Bronchial epithelial cell (primary cell): Measurements from ENCODE around the gene DMBT1. TPM values are rescaled to one million over a fixed set of nuclear protein-coding genes. Genes with fewer than 3 reads are reported as not detected.

ENCODE experiments used
- DNase-seq: peaks from one replicate; pipeline ENCODE4 v3.0.0-alpha.2; 2010; ENCODE audit warnings: low read depth
- FAIRE-seq: peaks from 2 replicates; lab custom pipeline; 2011; peaks lifted over from hg19 to GRCh38; lab: Jason Lieb, UNC
- H3K27me3 ChIP-seq: 2 replicates; pipeline ENCODE4 v1.5.1; 2011; ENCODE audit warnings: low read length; ENCODE audit not compliant: control insufficient read depth, insufficient read depth
- H3K36me3 ChIP-seq: 2 replicates; pipeline ENCODE4 v1.5.1; 2011; ENCODE audit warnings: low read length; ENCODE audit not compliant: control insufficient read depth, insufficient read depth
- H3K4me3 ChIP-seq: 2 replicates; pipeline ENCODE4 v1.5.1; 2011; ENCODE audit warnings: mild to moderate bottlenecking, low read depth, low read length, control low read depth
- total RNA-seq: library from RNA; depleted of rRNA; stranded (reverse); fragments of >200 nt; gene quantifications from 2 replicates; pipeline ENCODE4 v1.2.1, GENCODE V29; 2014
- TF ChIP-seq, protein P1 (sequence below): IDR thresholded peaks from 2 replicates; pipeline ENCODE4 v1.5.1; 2011; ENCODE audit warnings: mild to moderate bottlenecking, moderate library complexity, low read length, control low read depth, inconsistent platforms; ENCODE audit not compliant: insufficient read depth, severe bottlenecking

DMBT1 gene
- total RNA-seq, 1 donor from 2014 or later: not detected

DNA sequence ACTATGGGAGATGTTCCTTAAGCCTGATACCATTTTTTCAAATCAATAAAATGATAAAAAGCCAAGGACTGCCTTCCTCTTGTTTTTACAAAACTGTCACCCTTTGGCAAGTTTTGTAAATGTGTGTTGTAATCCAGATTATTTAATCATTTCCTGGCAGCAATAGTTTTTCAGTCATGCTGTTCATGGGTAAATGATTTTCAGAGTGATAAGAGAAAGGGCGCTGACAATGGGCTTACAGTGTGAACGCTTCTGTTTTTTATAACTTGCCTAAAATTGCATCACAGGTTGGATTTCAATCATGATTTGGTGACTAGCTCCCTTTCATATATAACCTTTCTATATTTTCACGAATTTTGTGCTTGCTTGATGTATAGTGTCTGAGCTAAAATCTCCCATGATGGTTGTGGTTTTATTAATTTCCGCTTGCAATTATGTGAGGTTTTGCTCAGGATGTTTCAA, 19.0 kb upstream of the DMBT1 start:
- H3K27me3 ChIP-seq: peaks cover 11% of the 10 kb centered on the region
- DNase-seq (peak; percentile 37), FAIRE-seq (no peak)
- TF ChIP-seq, protein P1, sequence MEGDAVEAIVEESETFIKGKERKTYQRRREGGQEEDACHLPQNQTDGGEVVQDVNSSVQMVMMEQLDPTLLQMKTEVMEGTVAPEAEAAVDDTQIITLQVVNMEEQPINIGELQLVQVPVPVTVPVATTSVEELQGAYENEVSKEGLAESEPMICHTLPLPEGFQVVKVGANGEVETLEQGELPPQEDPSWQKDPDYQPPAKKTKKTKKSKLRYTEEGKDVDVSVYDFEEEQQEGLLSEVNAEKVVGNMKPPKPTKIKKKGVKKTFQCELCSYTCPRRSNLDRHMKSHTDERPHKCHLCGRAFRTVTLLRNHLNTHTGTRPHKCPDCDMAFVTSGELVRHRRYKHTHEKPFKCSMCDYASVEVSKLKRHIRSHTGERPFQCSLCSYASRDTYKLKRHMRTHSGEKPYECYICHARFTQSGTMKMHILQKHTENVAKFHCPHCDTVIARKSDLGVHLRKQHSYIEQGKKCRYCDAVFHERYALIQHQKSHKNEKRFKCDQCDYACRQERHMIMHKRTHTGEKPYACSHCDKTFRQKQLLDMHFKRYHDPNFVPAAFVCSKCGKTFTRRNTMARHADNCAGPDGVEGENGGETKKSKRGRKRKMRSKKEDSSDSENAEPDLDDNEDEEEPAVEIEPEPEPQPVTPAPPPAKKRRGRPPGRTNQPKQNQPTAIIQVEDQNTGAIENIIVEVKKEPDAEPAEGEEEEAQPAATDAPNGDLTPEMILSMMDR: no peak
- H3K36me3 ChIP-seq: no peaks in the 10 kb centered on the region
- H3K4me3 ChIP-seq: no peak overlapping the region

DNA sequence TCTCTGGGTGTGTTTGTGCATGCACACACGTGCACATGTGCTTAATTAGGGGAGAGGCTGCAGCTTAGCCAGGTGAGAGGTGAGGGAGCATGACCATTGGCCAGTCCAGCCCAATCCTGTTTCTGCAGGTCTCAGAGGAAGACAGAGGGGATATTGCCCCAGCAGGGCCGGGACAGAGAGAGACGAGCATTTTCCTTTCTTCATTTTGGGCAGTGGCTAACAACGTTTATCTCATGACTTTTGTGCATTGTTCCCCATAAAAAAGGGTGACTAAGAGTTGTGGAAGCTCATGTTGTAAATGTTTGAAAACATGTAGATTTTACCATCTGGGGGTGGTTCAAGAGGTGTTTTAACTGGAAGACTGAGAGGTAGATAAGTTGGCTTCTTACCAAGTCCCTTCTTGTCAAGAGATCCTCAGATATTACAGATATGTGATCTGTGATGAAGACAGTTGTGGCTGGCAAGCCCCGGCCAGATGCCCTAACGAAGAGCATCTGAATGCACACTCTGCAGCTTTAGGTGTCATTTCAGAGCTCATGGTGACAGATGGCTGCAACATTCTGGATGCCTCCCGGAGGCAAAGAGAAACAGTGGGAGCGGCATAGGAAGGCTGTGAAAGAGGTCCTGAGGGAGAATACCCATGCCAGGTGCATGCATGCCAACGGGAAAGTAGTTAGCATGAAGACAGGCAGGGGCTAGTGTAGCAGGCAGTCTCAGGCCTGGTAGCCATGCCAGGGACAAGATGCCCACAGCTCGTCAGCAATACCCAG, 16.7 kb upstream of the DMBT1 start:
- peaks cover 9% of the 10 kb centered on the region for H3K27me3 ChIP-seq
- no peak overlapping the region for H3K4me3 ChIP-seq
- DNase-seq: no peak
- TF ChIP-seq, protein P1: no peak
- H3K36me3 ChIP-seq: no peaks in the 10 kb centered on the region
- FAIRE-seq: no peak

DNA sequence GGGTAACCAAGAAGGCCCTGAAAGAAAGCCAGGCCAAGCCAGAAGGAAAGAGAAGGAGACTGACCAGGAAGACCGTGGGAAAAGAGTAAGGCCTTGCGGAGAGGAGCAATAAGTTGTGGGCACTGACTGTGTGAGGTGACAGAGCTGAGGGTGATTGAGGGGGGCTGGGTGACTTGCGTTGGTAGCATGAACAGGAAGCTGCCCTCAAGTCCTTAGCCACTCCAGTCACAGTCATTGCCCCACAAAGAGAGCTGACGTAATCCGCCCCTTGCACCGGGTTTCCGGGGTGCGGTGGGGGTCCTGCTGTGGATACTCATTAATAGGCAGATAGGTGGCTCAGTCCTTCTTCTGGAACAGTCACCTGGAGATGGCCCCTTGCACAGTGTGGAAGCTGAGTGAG, 16.1 kb upstream of the DMBT1 start:
- H3K4me3 ChIP-seq: no peak overlapping the region
- no peaks in the 10 kb centered on the region for H3K36me3 ChIP-seq
- FAIRE-seq (no peak), DNase-seq (no peak)
- TF ChIP-seq, protein P1: no peak
- peaks cover 9% of the 10 kb centered on the region for H3K27me3 ChIP-seq

DNA sequence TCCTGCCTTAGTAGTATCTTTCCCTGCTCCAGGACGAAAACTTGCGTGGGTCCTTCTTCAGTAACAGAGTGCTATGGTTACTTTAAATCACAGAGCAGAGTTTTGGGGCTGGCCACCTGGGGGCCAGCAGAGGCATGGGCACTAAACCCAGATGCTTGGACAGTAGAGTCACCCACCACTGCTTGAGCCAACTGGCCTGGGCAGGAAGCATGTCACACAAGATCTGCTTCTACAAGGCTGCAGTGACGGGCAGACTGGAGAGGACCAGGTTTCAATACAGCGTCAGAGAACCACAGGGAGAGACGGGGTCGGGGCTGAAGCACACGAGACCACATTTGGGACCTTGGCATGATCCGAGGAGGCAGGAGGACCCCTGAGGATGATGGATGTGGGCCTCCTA, 14.3 kb upstream of the DMBT1 start:
- TF ChIP-seq, protein P1: no peak
- DNase-seq: no peak

DNA sequence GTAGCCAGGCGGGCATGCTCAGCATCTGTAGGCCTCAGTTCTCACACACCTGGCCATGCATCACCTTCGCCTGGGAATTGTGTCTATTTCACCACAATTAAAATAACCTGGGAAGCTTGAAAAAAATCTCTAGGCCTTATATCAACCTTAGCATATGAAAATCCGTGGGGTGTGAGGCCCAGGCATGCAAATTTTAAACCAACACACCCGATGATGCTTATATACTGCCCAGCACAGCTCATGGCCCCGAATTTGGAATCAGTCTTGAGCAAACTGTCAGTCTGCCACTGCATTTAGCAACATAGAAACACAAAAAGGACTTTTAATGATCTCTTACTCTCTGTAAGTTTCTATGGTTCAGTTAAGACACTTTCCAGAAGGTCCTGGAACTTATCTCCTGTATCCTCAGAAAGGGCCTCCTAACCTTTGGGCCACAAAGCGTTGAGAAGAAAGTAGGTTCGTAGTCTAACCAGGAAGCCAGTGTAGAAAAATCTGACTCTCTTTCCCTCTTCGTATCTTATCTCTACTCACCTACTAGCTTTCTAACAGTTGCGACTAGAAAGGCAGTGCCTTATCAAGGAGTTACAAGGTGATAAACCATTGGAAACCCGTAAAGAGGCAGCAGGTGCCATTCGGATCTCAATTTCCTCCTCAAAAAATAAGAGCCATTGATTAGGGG, 12.0 kb upstream of the DMBT1 start:
- DNase-seq (no peak), FAIRE-seq (no peak)

More for the DNA sequence above, 14.3 kb upstream of the DMBT1 start:
- FAIRE-seq: peak; percentile 85
- Histone ChIP-seq H3K27me3 (peaks cover 3% of the 10 kb centered on the region), H3K4me3 (no peak overlapping the region), H3K36me3 (no peaks in the 10 kb centered on the region)

More for the DNA sequence above, 12.0 kb upstream of the DMBT1 start:
- TF ChIP-seq, protein P1: no peak
- H3K36me3 ChIP-seq: no peaks in the 10 kb centered on the region
- H3K4me3 ChIP-seq: no peak overlapping the region
- H3K27me3 ChIP-seq: no peaks in the 10 kb centered on the region
